HPDE6-E6E7 (cell line): Measurements from ENCODE around the gene ARRDC2.
"Not testable (repeated sequence)": the region's sequence is repeated elsewhere in the genome, so short reads cannot be mapped to it uniquely, and the experiment has no call there.

Experiments
- DNase-seq: peaks from one replicate; pipeline ENCODE4 v3.0.0; 2011; ENCODE audit warnings: missing footprints; ENCODE audit errors: extremely low spot score

Gene ARRDC2

DNA sequence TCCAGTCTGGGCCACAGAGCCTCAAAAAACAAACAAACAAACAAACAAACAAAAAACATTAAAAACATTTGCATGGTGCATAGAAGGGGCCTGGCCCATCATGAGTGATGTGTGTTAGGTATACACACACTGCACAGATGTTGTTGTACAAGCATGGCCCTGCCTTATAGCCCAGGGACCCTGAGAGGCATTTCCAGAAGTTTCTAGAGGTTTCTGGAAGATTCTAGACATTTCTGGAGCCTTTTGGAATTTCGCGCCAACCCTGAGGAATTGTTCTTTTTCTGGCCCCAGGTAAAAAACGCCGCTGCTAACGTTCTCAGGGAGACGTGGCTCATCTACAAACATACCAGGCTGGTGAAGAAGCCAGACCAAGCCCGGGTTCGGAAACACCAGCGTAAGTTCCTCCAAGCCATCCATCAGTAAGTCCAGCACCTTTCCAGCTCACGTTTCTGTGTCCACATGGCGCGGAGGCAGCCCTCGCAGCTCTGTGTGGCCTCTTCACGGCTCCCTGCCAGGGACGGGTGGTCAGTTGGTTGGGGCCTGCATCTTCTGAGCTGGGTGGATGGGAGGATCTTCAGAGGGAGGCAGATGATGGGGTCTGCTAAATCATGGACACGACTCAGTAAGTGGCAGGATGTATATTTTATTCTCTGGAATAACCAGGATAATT is 18.4 kb upstream of the ARRDC2 start:
- no peak for DNase-seq

GRCh38 chr19:17993076-17993813 is 14.7 kb upstream of the ARRDC2 start:
- no peak for DNase-seq

GRCh38 chr19:17996826-17997316 is 11.1 kb upstream of the ARRDC2 start:
- peak; percentile 81 for DNase-seq

DNA sequence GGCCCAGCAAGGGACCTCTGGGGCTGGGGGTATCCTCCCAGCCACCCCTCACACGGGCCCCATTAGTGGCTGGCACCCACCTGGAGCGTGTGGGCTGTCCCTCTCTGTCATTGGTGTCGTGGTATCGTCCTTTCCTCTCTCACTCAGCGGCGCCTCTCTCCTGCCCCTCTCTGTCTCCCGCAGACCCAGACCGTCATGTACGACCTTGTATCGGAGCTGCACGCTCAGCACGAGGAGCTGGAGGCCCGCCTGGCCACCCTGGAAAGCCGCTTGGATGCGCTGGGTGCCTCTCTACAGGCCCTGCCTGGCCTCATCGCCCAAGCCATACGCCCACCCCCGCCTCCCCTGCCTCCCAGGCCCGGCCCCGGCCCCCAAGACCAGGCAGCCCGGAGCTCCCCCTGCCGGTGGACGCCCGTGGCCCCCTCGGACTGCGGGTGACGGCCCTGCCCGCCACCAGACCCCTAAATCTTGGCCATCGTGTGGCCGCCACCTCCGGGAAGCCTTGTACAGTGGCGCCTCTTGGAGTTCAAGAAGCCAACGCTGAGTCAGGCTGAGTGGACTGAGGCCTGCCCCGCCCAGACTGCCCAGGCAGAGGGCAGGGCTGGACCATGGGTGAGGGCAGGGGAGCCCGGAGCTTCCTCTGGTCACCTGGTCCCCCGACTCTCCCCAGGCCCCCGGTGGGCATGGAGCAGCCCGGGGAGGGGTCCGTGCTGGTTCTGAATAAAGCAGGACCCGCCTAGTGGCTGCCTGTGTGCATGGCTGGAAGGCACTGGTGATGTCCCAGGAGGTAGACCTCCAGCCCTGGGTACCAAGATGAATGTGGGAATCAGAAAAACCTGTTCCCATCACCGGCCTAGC is 9.8 kb upstream of the ARRDC2 start:
- DNase-seq: no peak

DNA sequence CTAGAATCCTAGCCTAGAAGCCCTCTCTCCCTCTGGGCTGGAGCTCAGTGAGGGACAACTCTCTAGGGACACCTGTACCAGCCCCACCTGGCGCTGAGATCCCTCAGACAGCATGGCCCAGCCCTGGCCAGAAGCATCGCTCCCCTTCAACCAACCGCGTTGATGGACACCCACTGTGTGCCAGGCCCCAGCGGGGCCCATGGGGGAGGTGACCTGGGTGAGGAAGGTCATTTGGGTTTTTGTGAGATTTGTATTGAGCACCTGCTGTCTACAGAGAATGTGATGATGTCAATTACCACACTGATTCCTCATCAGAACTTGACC is 9.2 kb upstream of the ARRDC2 start:
- DNase-seq: no peak

- no peak for DNase-seq
Observed at GRCh38 chr19:17999684-18000479, 8.1 kb upstream of the ARRDC2 start.

DNA sequence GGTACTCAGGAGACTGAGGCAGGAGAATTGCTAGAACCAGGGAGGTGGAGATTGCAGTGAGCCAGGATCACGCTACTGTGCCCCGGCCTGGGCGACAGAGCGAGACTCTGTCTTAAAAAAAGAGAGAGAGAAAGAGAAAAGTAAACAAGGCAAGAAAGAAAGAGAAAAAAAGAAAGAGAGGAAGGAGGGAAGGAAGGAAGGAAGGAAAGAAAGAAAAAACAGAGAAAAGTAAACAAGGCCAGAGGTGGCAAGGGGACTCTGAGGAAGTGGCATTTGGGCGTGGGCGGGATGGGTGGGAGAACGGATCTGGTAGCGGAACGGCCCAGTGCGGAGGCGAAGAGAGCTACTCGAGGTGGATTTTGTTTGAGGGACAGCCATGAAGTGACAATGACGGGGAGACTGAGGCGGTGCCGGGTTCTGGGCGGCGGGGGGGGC is 7.5 kb upstream of the ARRDC2 start:
- no peak for DNase-seq

- peak; percentile 82 for DNase-seq
Observed at GRCh38 chr19:18000915-18001776, 6.8 kb upstream of the ARRDC2 start.

- DNase-seq: no peak
Observed at GRCh38 chr19:18001777-18002345, 6.1 kb upstream of the ARRDC2 start.

GRCh38 chr19:18002347-18002850 is 5.6 kb upstream of the ARRDC2 start:
- no peak for DNase-seq

- DNase-seq: not testable (repeated sequence)
Observed at GRCh38 chr19:18005750-18006149, 2.2 kb upstream of the ARRDC2 start.

DNA sequence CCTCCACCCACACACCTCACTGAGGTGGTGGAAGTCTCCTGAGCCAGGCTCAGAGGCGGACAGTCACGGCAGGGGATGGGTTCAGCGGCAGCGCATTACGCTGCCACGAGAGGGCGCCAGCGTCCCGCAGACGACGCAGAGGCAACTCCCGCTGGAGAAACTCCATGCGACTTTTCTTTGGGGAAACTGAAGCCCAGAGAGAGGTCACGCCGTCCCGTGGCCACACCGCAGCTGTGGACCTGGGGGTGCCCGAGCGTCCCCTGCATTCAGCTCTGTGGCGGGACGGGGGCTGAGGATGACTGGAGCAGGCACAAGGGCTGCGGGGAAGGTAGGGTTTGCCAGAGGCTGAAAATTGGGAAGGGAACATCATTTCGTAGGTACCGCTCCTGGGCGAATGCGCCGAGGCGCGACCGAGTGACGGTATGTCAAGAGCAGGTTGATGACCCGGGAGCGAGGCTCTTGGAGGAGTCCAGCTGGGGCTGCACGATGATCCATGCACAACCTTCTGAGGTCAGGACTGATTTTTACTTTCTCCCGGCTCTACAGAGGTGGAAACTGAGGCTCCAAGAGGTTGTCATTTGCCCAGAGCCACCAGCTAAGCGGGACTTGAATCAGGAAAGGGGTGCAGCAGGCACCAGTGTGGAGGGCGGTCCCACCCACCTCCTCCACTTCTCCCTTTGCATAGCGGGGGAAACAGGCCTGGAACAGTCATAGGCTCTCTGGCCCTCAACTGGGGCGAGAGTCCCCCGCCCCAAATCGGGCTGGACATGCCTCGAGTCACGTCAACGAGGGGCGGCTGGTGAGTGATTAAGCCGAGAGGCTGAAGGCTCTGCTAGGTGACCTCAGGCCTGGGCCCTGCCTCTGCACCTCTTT is 690 bp upstream of the ARRDC2 start:
- DNase-seq: peak; percentile 80

DNA sequence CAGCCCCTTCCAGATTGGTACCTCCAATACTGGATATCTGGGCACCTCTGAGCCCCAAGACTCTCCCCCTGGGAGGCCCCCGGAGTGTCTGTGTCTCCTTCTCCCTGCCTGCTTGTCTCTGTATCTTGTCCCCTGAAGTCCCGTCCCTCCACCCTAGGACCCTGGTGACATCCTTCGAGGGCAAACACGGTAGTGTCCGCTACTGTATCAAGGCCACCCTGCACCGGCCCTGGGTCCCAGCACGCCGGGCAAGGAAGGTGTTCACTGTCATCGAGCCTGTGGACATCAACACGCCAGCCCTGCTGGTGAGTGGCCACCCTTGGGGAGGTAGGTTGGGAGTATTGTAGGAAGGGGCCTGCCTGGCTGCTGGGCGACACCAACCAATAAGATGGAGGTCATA is 844 bp downstream of the ARRDC2 start:
- DNase-seq: no peak

- no peak for DNase-seq
Observed at GRCh38 chr19:18009412-18010066, 1.6 kb downstream of the ARRDC2 start.

GRCh38 chr19:18010149-18010548 is 2.2 kb downstream of the ARRDC2 start:
- DNase-seq: no peak

DNA sequence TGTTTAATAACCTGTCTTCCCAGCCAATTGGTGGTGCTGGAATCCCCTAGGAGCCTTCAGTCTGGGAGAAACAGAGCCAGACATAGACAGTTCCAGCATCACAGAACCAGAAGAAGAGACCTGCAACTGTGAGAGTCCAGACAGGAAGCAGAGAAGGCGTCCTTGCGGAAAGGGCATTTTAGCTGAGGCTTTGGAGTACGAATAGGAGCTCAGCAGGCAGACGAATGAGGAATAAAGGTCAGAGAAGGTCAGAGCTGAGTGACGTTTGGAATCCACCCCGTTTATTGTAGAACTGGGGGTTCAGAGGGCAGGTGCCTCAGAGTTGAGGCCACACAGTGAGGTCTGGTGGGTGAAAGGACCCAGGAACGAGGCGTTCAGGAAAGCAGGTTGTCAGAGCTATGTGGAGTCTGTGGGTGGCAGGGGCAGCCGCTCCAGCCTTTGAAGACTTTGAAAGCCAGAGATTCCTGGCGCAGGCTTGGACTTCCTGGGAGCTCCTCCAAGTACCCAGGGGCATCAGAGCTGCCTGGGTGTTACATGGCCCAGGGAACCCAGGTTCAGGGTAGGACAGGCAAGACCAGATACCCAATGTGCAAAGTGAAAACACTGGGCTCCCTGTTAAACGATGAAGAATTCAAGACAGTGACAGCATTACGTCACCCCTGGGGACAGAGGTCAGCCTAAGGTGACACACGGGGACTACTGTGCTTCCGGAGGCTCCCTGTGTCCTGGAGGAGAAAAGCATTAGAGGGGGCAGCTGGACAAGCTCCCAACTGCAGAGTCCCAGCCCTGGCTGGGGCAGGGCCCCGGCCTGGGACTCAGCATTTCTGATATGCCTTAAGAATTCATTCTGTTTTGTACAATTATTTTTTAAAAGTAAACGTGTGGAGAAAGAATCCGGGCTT is 5.5 kb downstream of the ARRDC2 start:
- no peak for DNase-seq

GRCh38 chr19:18014197-18014596 is 6.2 kb downstream of the ARRDC2 start:
- no peak for DNase-seq
